SK-N-SH (cell line): ENCODE measurements around the gene TUFT1. TPM values are rescaled to one million over a fixed set of nuclear protein-coding genes. Genes with fewer than 3 reads are reported as not detected.

Source experiments
- CTCF ChIA-PET: fragments of 300-600, 350-600 bp; formaldehyde crosslinking; extraction: SDS; loops from one replicate; lab custom pipeline; 2021; lab: Yijun Ruan, JAX
- POLR2A ChIA-PET: fragments of 350-600 bp; sonication (Branson Sonifier 250); formaldehyde crosslinking; extraction: SDS; loops from one replicate; lab custom pipeline; 2020; ENCODE audit warnings: antibody characterized with exemption, inconsistent platforms; lab: Yijun Ruan, JAX
- DNase-seq: peaks from one replicate; pipeline ENCODE4 v3.0.0; 2012
- H2AFZ ChIP-seq: fragments of 200-600 bp; sonication (generic); 2 replicates; pipeline ENCODE4 v1.8.1; 2016; ENCODE audit warnings: antibody characterized with exemption, mild to moderate bottlenecking, low read depth
- H3F3A ChIP-seq: fragments of 200-600 bp; sonication (generic); replicated peaks from 2 replicates; pipeline ENCODE3; 2016; ENCODE audit warnings: antibody characterized with exemption, mild to moderate bottlenecking; ENCODE audit not compliant: insufficient read depth
- H3K27ac ChIP-seq, 2 experiments: fragments of 200-500 bp in 1 of 2; fragments of 200-600 bp in 1 of 2; sonication (Bioruptor generic) in 1 of 2; sonication (generic), shearing (Covaris generic) in 1 of 2; 2 replicates each; pipeline versions ENCODE4 v1.5.1 to v1.6.1; 2014 to 2016; ENCODE audit warnings: low read depth in 2 of 2, inconsistent platforms in 1 of 2, low read length in 1 of 2, mild to moderate bottlenecking in 1 of 2, mixed read lengths in 1 of 2
- H3K27me3 ChIP-seq: fragments of 200-600 bp; sonication (generic), shearing (Covaris generic); 2 replicates; pipeline ENCODE4 v1.6.1; 2016; ENCODE audit warnings: mixed run types; ENCODE audit not compliant: insufficient read depth
- H3K36me3 ChIP-seq, 2 experiments: fragments of 200-500 bp in 1 of 2; fragments of 200-600 bp in 1 of 2; sonication (Bioruptor generic) in 1 of 2; sonication (generic) in 1 of 2; replicated peaks in 1 of 2; 2 replicates each; pipeline versions ENCODE3 to v1.5.1; 2014 to 2016; ENCODE audit warnings: low read length in 1 of 2, mild to moderate bottlenecking in 1 of 2; ENCODE audit not compliant: insufficient read depth in 2 of 2, control insufficient read depth in 1 of 2
- H3K4me1 ChIP-seq, 2 experiments: fragments of 200-500 bp in 1 of 2; fragments of 200-600 bp in 1 of 2; sonication (Bioruptor generic) in 1 of 2; sonication (generic), shearing (Covaris generic) in 1 of 2; 2 replicates each; pipeline versions ENCODE4 v1.5.1 to v1.6.1; 2014 to 2016; ENCODE audit warnings: low read depth in 1 of 2, low read length in 1 of 2, mixed run types in 1 of 2; ENCODE audit not compliant: insufficient read depth in 2 of 2, control insufficient read depth in 1 of 2
- H3K4me2 ChIP-seq: fragments of 200-600 bp; sonication (generic), shearing (Covaris generic); 2 replicates; pipeline ENCODE4 v1.6.1; 2017; ENCODE audit warnings: mixed run types
- H3K4me3 ChIP-seq, 2 experiments: fragments of 200-500 bp in 1 of 2; fragments of 200-600 bp in 1 of 2; sonication (Bioruptor generic) in 1 of 2; sonication (generic), shearing (Covaris generic) in 1 of 2; 2 replicates each; pipeline versions ENCODE4 v1.5.1 to v1.8.1; 2014 to 2016; ENCODE audit warnings: low read depth in 2 of 2, inconsistent platforms in 1 of 2, low read length in 1 of 2, mild to moderate bottlenecking in 1 of 2, mixed read lengths in 1 of 2, moderate library complexity in 1 of 2
- H3K79me2 ChIP-seq: fragments of 200-600 bp; sonication (generic); 2 replicates; pipeline ENCODE4 v1.8.1; 2017; ENCODE audit warnings: mild to moderate bottlenecking; ENCODE audit not compliant: insufficient read depth
- H3K9ac ChIP-seq: fragments of 200-600 bp; sonication (generic); 2 replicates; pipeline ENCODE4 v1.6.1; 2017; ENCODE audit warnings: mixed run types
- H3K9me2 ChIP-seq: fragments of 200-600 bp; sonication (generic); 2 replicates; pipeline ENCODE4 v1.6.1; 2017; ENCODE audit warnings: mixed run types
- H3K9me3 ChIP-seq: fragments of 200-600 bp; sonication (generic); 2 replicates; pipeline ENCODE4 v1.6.1; 2017; ENCODE audit warnings: mixed run types, mild to moderate bottlenecking, moderate library complexity
- H4K20me1 ChIP-seq: fragments of 200-600 bp; sonication (generic); 2 replicates; pipeline ENCODE4 v1.6.1; 2017; ENCODE audit warnings: mild to moderate bottlenecking, mixed run types; ENCODE audit not compliant: insufficient read depth
- CHD2 ChIP-seq: fragments of 150-350 bp; IDR thresholded peaks from 2 replicates; pipeline ENCODE4 v1.6.1; 2018; ENCODE audit warnings: low read length; ENCODE audit not compliant: partially characterized antibody
- ELF1 ChIP-seq: IDR thresholded peaks from 2 replicates; pipeline ENCODE4 v1.4.0; 2012
- EP300 ChIP-seq, 2 experiments: IDR thresholded peaks; 2 replicates each; pipeline versions ENCODE4 v1.4.0 to v1.6.1; 2012; ENCODE audit warnings: borderline replicate concordance in 1 of 2, low read depth in 1 of 2, low read length in 1 of 2
- EZH2phosphoT487 ChIP-seq: fragments of 200-600 bp; sonication (generic); IDR thresholded peaks from 2 replicates; pipeline ENCODE4 v1.6.1; 2017; ENCODE audit warnings: low read depth, mixed run types, mild to moderate bottlenecking, antibody characterized with exemption, moderate library complexity, borderline replicate concordance
- FOSL2 ChIP-seq: IDR thresholded peaks from 2 replicates; pipeline ENCODE4 v1.4.0; 2012; ENCODE audit warnings: low read depth, mild to moderate bottlenecking, moderate library complexity, borderline replicate concordance
- FOXM1 ChIP-seq: IDR thresholded peaks from 2 replicates; pipeline ENCODE4 v1.4.0; 2012; ENCODE audit warnings: low read depth, mild to moderate bottlenecking
- GATA2 ChIP-seq: sonication (generic); formaldehyde crosslinking; IDR thresholded peaks from 2 replicates; pipeline ENCODE4 v1.5.0; 2020; ENCODE audit warnings: mild to moderate bottlenecking, missing genetic modification reagents
- IRF3 ChIP-seq: fragments of 150-350 bp; IDR thresholded peaks from 2 replicates; pipeline ENCODE4 v1.6.1; 2016; ENCODE audit warnings: mild to moderate bottlenecking, low read depth, low read length
- MEF2A ChIP-seq: IDR thresholded peaks from 2 replicates; pipeline ENCODE4 v1.4.0; 2012; ENCODE audit warnings: low read depth, borderline replicate concordance
- MXI1 ChIP-seq: IDR thresholded peaks from 2 replicates; pipeline ENCODE4 v1.6.1; 2012; ENCODE audit warnings: mild to moderate bottlenecking, low read depth, low read length, improper control_type of control experiment
- PBX3 ChIP-seq: IDR thresholded peaks from 2 replicates; pipeline ENCODE4; 2012
- RAD21 ChIP-seq: IDR thresholded peaks from 2 replicates; pipeline ENCODE4 v1.6.1; 2012; ENCODE audit warnings: mild to moderate bottlenecking, low read length
- RCOR1 ChIP-seq: fragments of 150-350 bp; IDR thresholded peaks from 2 replicates; pipeline ENCODE4 v1.6.1; 2017; ENCODE audit warnings: antibody characterized with exemption, low read length
- REST ChIP-seq: IDR thresholded peaks from 2 replicates; pipeline ENCODE4 v1.6.1; 2012; ENCODE audit warnings: mild to moderate bottlenecking, low read depth, low read length, moderate library complexity
- RFX5 ChIP-seq: IDR thresholded peaks from 2 replicates; pipeline ENCODE4 v1.6.1; 2012; ENCODE audit warnings: mild to moderate bottlenecking, improper control_type of control experiment, low read length
- SIN3A ChIP-seq: IDR thresholded peaks from 2 replicates; pipeline ENCODE4 v1.6.1; 2012; ENCODE audit warnings: low read depth, mild to moderate bottlenecking, low read length, moderate library complexity, borderline replicate concordance
- TAF1 ChIP-seq: IDR thresholded peaks from 2 replicates; pipeline ENCODE4 v1.6.1; 2012; ENCODE audit warnings: low read depth, mild to moderate bottlenecking, low read length, moderate library complexity, borderline replicate concordance
- USF1 ChIP-seq: IDR thresholded peaks from 2 replicates; pipeline ENCODE4 v1.4.0; 2012; ENCODE audit warnings: low read depth, borderline replicate concordance
- YY1 ChIP-seq: IDR thresholded peaks from 2 replicates; pipeline ENCODE4 v1.4.0; 2012; ENCODE audit warnings: low read depth, mild to moderate bottlenecking
- ZBTB33 ChIP-seq: IDR thresholded peaks from 2 replicates; pipeline ENCODE4 v1.4.0; 2012; ENCODE audit warnings: low read depth, borderline replicate concordance
- WGBS: methylation state at CpG from one replicate; pipeline ENCODE4 v1.1.6; 2017; ENCODE audit warnings: low lambda C conversion rate; 5-methylcytosine and 5-hydroxymethylcytosine counted together
- polyA plus RNA-seq, 3 experiments: library from polyadenylated mRNA; depleted of rRNA; stranded (reverse); fragments of >200 nt; gene quantifications; 2 replicates each; pipeline ENCODE4 v1.2.3, GENCODE V29; 2012

The TUFT1 gene
- polyA plus RNA-seq, 1 of the 3 experiments (the other 2 are of a cell fraction) = 20.6 TPM

- Histone ChIP-seq H3F3A (no peaks in the 10 kb centered on the region), H3K9me3 (no peaks in the 10 kb centered on the region), H3K4me3 (no peak overlapping the region), H3K36me3 (no peaks in the 10 kb centered on the region), H3K4me1 (peaks cover 0 to 7% of the 10 kb centered on the region in 2 experiments; a peak in 1 of 4 replicates), H3K27me3 (no peaks in the 10 kb centered on the region; the same call in 1 of the 2 replicates), H2AFZ (no peak overlapping the region), H3K4me2 (no peak overlapping the region), H4K20me1 (no peaks in the 10 kb centered on the region), H3K27ac (no peak overlapping the region), H3K79me2 (no peaks in the 10 kb centered on the region), H3K9me2 (no peaks in the 10 kb centered on the region), H3K9ac (no peak overlapping the region)
- no peak for DNase-seq
- WGBS = 96% methylated on average over 11 of the region's 15 CpGs
- CTCF ChIA-PET = interaction anchor here (1.7 kb wide), 1 partner anchor 16 kb away, joined by 4 read pairs; no protein-coding TSS in a partner anchor
- TF ChIP-seq YY1 (no peak), RCOR1 (no peak), RAD21 (no peak), MXI1 (no peak), FOXM1 (no peak), MEF2A (no peak), SIN3A (no peak), ELF1 (no peak), REST (no peak), PBX3 (no peak), TAF1 (no peak), IRF3 (no peak), ZBTB33 (no peak), RFX5 (no peak), EZH2phosphoT487 (no peak), GATA2 (CRISPR knock-in tag) (no peak), FOSL2 (no peak), USF1 (no peak), EP300 (IDR thresholded peaks at IDR 0.05; ENCODE audit: borderline replicate concordance in 1 of 2, low read depth in 1 of 2, low read length in 1 of 2) (no peak), CHD2 (no peak)
- POLR2A ChIA-PET = interaction anchor here (0.8 kb wide), 1 partner anchor 8 kb away, joined by 3 read pairs; no protein-coding TSS in a partner anchor
Measured at GRCh38 chr1:151518936-151519335, 21.2 kb upstream of the TUFT1 start.
